Glutamatergic neuron (in vitro differentiated cells): ENCODE data around the gene GIPC3. TPM values are rescaled to one million over a fixed set of nuclear protein-coding genes. Genes with fewer than 3 reads are reported as not detected.

Experiments
- DNase-seq: peaks from one replicate; pipeline ENCODE4 v3.0.0; 2022
- H3K27ac Mint-ChIP-seq: one replicate; pipeline ENCODE4 v1.8.0; 2020; ENCODE audit warnings: mild to moderate bottlenecking, mixed read lengths, inconsistent platforms; ENCODE audit not compliant: unreplicated experiment
- H3K27me3 Mint-ChIP-seq: one replicate; pipeline ENCODE4 v1.8.0; 2020; ENCODE audit warnings: mild to moderate bottlenecking, moderate library complexity, mixed read lengths, inconsistent platforms; ENCODE audit not compliant: unreplicated experiment
- H3K36me3 Mint-ChIP-seq: one replicate; pipeline ENCODE4 v1.8.0; 2020; ENCODE audit warnings: mild to moderate bottlenecking, mixed read lengths, inconsistent platforms; ENCODE audit not compliant: unreplicated experiment
- H3K4me1 Mint-ChIP-seq: one replicate; pipeline ENCODE4 v1.8.0; 2020; ENCODE audit warnings: mild to moderate bottlenecking, low read depth, mixed read lengths, inconsistent platforms; ENCODE audit not compliant: unreplicated experiment
- H3K4me3 Mint-ChIP-seq: one replicate; pipeline ENCODE4 v1.8.0; 2020; ENCODE audit warnings: mild to moderate bottlenecking, mixed read lengths, inconsistent platforms; ENCODE audit not compliant: unreplicated experiment
- H3K9me3 Mint-ChIP-seq: one replicate; pipeline ENCODE4 v1.8.0; 2020; ENCODE audit warnings: mild to moderate bottlenecking, moderate library complexity, mixed read lengths, inconsistent platforms; ENCODE audit not compliant: unreplicated experiment
- CTCF ChIP-seq: fragments of 200-600 bp; sonication (generic); IDR thresholded peaks from one replicate; pipeline ENCODE4 v1.5.0; 2021; ENCODE audit not compliant: partially characterized antibody, unreplicated experiment
- total RNA-seq: library from RNA; stranded (reverse); fragmentation: NEBNext Ultra II Directional; extraction: Animal tissue kit (Norgen Biotek cat#: 25700); gene quantifications from one replicate; pipeline ENCODE4 v1.2.1, GENCODE V29; 2021; ENCODE audit not compliant: unreplicated experiment

GIPC3 gene
- total RNA-seq, 1 donor from 2014 or later = 0.20 TPM

- no peaks in the 10 kb centered on the region for H3K36me3 Mint-ChIP-seq
- DNase-seq = no peak
- peaks cover 5% of the 10 kb centered on the region for H3K9me3 Mint-ChIP-seq
- H3K27ac Mint-ChIP-seq = peak overlapping the region; percentile 86
- peak overlapping the region; percentile 94 for H3K4me3 Mint-ChIP-seq
- H3K4me1 Mint-ChIP-seq = peaks cover 10% of the 10 kb centered on the region
- no peak for TF ChIP-seq CTCF
- peaks cover 14% of the 10 kb centered on the region for H3K27me3 Mint-ChIP-seq
Observed at GRCh38 chr19:3555653-3556422, 29.4 kb upstream of the GIPC3 start.

DNA sequence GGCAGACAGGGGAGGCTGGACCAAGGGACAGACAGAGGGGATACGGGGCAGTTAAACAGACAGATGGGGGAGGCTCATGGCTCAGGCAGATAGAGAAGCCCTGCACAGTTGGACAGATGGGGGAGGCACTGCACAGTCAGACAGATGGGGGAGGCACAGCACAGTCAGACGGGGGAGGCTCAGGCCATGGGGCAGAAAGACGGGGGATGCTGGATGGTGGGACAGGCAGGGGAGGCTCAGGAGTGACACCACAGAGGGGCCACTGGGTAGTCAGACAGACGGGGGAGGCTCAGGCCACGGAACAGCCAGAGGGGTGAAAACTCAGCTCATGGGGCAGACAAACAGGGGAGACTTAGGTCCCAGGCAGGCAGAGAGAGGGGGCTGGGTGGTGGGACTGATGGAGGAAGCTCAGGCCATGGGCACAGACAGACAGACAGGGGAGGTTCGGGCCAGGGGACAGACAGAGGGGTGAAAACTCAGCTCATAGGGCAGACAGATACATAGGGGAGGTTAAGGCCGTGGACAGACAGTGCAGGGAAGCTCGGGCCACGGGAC is 28.8 kb upstream of the GIPC3 start:
- Mint-ChIP-seq H3K36me3 (no peaks in the 10 kb centered on the region), H3K9me3 (peaks cover 5% of the 10 kb centered on the region), H3K27me3 (peaks cover 14% of the 10 kb centered on the region), H3K4me3 (peak overlapping the region; percentile 94), H3K27ac (peak overlapping the region; percentile 86), H3K4me1 (peaks cover 10% of the 10 kb centered on the region)
- DNase-seq = no peak
- no peak for TF ChIP-seq CTCF

DNA sequence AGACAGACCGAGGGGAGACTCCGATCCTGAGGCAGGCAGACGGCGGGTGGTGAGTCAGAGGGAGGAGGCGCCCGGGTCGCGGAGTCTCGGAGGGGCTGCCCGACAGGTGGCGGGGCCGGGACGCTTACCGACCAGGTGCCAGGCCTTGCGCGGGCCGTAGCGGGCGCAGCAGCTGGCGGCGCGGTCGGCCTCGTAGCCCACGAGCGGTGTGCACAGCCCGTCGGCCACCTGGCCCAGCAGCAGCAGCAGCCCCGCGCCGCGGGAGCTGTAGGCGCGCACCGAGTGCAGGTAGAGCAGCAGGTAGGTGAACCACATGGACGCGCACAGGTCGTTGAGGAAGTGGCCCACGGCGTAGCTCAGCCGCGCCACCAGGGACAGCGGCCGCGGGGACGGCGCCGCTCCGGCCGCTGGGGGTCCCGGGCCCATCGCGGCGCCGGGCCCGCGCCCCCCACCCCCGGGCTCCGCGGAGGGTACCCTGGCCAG is 28.3 kb upstream of the GIPC3 start:
- Mint-ChIP-seq H3K27me3 (peaks cover 14% of the 10 kb centered on the region), H3K27ac (peak overlapping the region; percentile 86)

DNA sequence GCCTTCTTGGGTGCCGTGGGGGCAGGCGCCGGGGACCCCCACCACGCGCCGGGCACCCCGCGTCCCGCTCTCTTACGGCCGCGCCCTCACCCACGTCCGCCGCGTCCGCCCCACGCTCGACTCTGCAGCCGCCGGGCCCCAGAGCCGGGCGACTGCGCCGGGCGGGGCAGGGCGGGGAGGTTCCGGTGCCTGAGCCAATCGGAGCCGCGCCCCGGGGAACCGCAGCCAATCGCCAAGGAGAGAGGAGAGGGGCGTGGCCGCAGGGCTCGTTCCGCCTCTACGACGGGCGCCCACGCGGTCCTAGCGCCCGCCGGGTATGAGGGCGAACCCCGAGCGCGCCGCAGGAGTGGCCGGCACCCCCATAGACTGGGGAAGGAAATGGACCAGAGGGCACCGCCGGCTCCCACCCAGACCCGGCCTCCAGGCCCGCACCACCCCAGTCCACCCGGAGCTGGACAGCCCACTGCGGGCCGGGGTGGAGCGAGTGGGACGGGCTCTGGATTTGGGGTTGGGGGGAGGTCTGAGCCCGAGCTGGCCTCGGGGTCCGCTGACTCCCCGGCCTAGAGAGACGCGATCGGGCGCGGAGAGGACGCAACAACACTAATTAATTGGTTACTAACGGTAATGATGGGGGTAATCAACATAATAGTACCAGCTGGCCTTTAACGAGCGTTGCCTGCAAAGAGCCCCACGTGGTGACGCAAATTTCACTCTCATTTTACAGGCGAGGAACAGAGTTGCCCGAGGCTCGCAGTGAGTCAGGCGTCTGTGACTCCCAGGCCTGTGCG is 27.6 kb upstream of the GIPC3 start, which contains the start of gene MFSD12:
MFSD12 (minus strand) TSS at position 126 of the 788 bp plus-strand sequence. CDS start 183 bp downstream, outside the sequence.
- peak; percentile 97 for DNase-seq
- Mint-ChIP-seq H3K36me3 (no peaks in the 10 kb centered on the region), H3K4me1 (peaks cover 10% of the 10 kb centered on the region), H3K27me3 (peaks cover 14% of the 10 kb centered on the region), H3K27ac (peak within 1 kb of the TSS; percentile 86), H3K9me3 (peaks cover 5% of the 10 kb centered on the region), H3K4me3 (peak within 1 kb of the TSS; percentile 94)
- no peak for TF ChIP-seq CTCF

More for the DNA sequence above, 28.3 kb upstream of the GIPC3 start:
- peak; percentile 68 for DNase-seq
- Mint-ChIP-seq H3K4me1 (peaks cover 10% of the 10 kb centered on the region), H3K4me3 (peak overlapping the region; percentile 94), H3K9me3 (peaks cover 5% of the 10 kb centered on the region), H3K36me3 (no peaks in the 10 kb centered on the region)
- no peak for TF ChIP-seq CTCF
